ENCODE results near the gene SHISAL1. TPM values are rescaled to one million over a fixed set of nuclear protein-coding genes. Genes with fewer than 3 reads are reported as not detected.

The SHISAL1 gene
- total RNA-seq, 1 donor from 2014 or later: 0.71 TPM

DNA sequence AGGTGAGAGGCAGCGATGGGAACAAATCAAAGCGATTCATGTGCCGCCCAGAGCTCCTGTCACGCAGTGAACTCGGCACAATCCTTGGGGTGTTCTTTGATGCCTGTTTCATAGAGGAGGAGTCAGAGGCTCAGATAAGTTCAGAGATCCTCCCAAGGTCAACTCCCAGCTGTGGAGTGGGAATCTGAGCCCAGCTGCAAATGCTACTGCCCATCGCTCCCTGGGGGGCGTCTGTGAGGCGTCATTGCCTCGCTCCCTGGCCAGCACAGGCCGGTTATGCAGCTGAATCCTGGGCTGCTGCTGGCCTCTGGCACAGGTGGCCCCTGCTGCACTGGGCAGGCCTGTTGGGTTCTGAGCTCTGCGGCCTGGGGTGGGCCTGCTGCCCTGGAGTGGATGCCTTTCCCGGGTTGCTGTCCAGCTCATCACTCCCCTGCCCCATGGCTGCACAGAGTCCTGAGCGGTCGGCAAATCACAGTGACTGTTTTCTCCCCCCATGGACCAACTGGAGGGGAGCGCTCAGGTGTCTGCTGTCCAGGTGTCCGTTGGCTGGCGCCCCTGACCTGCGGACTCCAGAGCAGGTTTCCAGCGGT lies 36.3 kb upstream of the SHISAL1 start:
- TF ChIP-seq, protein P1, sequence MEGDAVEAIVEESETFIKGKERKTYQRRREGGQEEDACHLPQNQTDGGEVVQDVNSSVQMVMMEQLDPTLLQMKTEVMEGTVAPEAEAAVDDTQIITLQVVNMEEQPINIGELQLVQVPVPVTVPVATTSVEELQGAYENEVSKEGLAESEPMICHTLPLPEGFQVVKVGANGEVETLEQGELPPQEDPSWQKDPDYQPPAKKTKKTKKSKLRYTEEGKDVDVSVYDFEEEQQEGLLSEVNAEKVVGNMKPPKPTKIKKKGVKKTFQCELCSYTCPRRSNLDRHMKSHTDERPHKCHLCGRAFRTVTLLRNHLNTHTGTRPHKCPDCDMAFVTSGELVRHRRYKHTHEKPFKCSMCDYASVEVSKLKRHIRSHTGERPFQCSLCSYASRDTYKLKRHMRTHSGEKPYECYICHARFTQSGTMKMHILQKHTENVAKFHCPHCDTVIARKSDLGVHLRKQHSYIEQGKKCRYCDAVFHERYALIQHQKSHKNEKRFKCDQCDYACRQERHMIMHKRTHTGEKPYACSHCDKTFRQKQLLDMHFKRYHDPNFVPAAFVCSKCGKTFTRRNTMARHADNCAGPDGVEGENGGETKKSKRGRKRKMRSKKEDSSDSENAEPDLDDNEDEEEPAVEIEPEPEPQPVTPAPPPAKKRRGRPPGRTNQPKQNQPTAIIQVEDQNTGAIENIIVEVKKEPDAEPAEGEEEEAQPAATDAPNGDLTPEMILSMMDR (IDR thresholded peaks at IDR 0.05; ENCODE audit: insufficient read depth, low read length, poor library complexity, severe bottlenecking): no peak
- H3K4me3 ChIP-seq (ENCODE audit: low read depth, low read length): no peak overlapping the region
- DNase-seq (ENCODE audit: low read depth): no peak
- peaks cover 34% of the 10 kb centered on the region for H3K27me3 ChIP-seq (ENCODE audit: control insufficient read depth, insufficient read depth, low read length)
- H3K36me3 ChIP-seq (ENCODE audit: control insufficient read depth, insufficient read depth, low read length): no peaks in the 10 kb centered on the region

DNA sequence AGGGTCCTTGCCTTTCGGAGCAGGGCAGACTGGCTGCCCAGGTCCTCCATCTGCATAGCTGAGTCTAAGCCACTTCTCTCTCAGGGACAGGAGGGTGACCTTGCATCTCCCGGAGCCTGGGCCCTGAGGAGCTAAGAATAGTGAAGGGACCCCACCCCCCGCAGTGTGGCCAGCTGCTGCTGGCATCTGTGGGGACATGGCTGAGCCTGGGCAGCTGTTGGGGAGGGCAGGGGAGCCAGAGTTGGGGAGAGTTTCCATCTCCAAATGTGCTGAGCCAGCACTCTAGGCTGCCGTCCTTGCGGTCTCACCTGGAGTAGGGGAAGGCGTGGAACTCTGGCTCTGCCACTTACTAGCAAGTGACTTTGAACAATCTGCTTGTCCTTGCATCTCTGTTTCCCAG lies 34.8 kb upstream of the SHISAL1 start:
- no peak for DNase-seq (ENCODE audit: low read depth)
- TF ChIP-seq, protein P1 (IDR thresholded peaks at IDR 0.05; ENCODE audit: insufficient read depth, low read length, poor library complexity, severe bottlenecking): no peak

DNA sequence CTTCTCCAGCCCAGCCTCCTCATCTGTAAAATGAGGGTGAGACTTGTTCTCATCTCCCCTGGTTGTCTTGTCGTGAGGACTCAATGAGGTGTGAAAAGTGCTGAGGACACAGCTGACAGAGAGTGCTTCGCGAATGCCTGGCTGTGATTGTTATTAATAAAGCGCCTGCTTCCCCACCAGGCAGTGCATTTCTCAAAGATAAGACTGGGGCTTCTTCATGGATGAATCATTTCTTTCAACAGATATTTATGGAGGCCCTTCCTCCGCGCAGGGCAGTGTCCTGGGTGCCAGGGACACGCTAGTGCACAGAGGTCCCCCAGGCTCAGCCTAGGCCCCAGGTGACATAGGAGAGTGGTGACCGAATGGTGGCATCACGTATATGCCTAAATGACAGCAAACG lies 34.3 kb upstream of the SHISAL1 start:
- no peaks in the 10 kb centered on the region for H3K36me3 ChIP-seq (ENCODE audit: control insufficient read depth, insufficient read depth, low read length)
- no peak overlapping the region for H3K4me3 ChIP-seq (ENCODE audit: low read depth, low read length)
- TF ChIP-seq, protein P1 (IDR thresholded peaks at IDR 0.05; ENCODE audit: insufficient read depth, low read length, poor library complexity, severe bottlenecking): no peak
- H3K27me3 ChIP-seq (ENCODE audit: control insufficient read depth, insufficient read depth, low read length): peaks cover 39% of the 10 kb centered on the region
- DNase-seq (ENCODE audit: low read depth): no peak

More for the DNA sequence above, 34.8 kb upstream of the SHISAL1 start:
- H3K36me3 ChIP-seq (ENCODE audit: control insufficient read depth, insufficient read depth, low read length): no peaks in the 10 kb centered on the region
- peaks cover 35% of the 10 kb centered on the region for H3K27me3 ChIP-seq (ENCODE audit: control insufficient read depth, insufficient read depth, low read length)
- no peak overlapping the region for H3K4me3 ChIP-seq (ENCODE audit: low read depth, low read length)

DNA sequence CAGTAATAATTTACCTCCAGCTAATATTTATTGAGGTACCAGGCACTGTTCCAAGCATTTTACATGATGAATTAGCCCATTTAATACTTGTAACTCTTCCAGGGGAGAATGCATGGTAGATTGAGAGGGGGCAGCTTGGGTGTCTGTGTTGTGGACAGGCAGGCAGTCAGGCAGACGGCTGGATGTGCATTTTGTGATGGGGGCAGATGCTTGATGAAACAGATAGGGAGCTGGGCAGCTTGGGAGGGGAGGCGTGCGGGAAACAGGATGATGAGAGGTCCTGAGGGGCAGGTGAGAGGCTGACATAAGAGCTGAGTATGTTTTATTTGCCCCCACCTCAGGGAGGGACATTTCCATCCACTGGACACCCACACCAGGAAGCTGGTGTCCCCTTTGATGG lies 33.1 kb upstream of the SHISAL1 start:
- H3K27me3 ChIP-seq (ENCODE audit: control insufficient read depth, insufficient read depth, low read length): peaks cover 44% of the 10 kb centered on the region

DNA sequence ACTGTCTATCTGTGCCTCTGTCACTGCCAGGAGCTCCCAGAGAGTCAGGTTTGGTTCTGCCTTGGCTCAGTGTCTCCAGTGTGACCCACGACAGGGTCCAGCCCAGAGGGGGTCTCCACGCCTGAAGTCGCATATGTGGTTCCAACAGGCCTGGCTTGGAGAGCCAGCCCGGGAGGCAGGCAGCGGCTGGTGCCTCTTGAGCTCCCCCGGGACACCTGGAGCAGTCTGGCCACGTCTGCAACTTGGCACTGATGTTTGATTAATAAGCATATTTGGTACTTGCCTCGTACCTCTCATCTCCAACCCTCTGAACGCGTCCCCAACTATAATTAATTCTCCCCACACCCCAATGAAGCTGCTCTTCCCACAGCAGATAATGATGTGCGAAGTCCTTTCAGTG lies 31.7 kb upstream of the SHISAL1 start:
- no peaks in the 10 kb centered on the region for H3K36me3 ChIP-seq (ENCODE audit: control insufficient read depth, insufficient read depth, low read length)
- TF ChIP-seq, protein P1 (IDR thresholded peaks at IDR 0.05; ENCODE audit: insufficient read depth, low read length, poor library complexity, severe bottlenecking): no peak
- DNase-seq (ENCODE audit: low read depth): no peak
- no peak overlapping the region for H3K4me3 ChIP-seq (ENCODE audit: low read depth, low read length)
- H3K27me3 ChIP-seq (ENCODE audit: control insufficient read depth, insufficient read depth, low read length): peaks cover 48% of the 10 kb centered on the region

More for the DNA sequence above, 33.1 kb upstream of the SHISAL1 start:
- Histone ChIP-seq H3K36me3 (ENCODE audit: control insufficient read depth, insufficient read depth, low read length) (no peaks in the 10 kb centered on the region), H3K4me3 (ENCODE audit: low read depth, low read length) (no peak overlapping the region)
- TF ChIP-seq, protein P1 (IDR thresholded peaks at IDR 0.05; ENCODE audit: insufficient read depth, low read length, poor library complexity, severe bottlenecking): no peak
- no peak for DNase-seq (ENCODE audit: low read depth)

GRCh38 chr22:44342347-44342956 lies 29.7 kb upstream of the SHISAL1 start:
- Histone ChIP-seq H3K36me3 (ENCODE audit: control insufficient read depth, insufficient read depth, low read length) (no peaks in the 10 kb centered on the region), H3K27me3 (ENCODE audit: control insufficient read depth, insufficient read depth, low read length) (peaks cover 44% of the 10 kb centered on the region), H3K4me3 (ENCODE audit: low read depth, low read length) (no peak overlapping the region)
- TF ChIP-seq, protein P1 (IDR thresholded peaks at IDR 0.05; ENCODE audit: insufficient read depth, low read length, poor library complexity, severe bottlenecking): no peak
- no peak for DNase-seq (ENCODE audit: low read depth)

Measured in kidney epithelial cell (primary cell).